ENCODE measurements around the gene MYO5C.

DNA sequence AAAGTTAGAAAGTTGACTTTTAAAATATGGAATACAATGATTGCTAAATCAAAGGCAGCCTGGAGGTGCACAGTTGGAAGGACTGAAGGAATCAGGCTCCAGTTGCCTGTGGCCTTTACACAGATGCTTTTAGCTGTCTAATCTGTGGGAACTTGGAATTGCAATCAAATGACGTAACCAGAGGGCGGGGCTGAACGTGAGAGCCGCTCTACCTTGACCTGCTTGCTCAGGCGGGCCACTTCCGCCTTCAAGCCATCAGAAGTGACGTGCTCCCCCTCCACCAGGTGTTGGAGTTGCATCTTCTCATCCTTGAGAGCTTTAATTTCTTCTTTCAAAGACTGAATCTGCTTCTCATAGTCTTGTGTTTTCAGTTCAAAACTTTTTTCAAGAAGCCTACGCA, 66.7 kb downstream of the MYO5C start:
- TF ChIP-seq, protein P1, sequence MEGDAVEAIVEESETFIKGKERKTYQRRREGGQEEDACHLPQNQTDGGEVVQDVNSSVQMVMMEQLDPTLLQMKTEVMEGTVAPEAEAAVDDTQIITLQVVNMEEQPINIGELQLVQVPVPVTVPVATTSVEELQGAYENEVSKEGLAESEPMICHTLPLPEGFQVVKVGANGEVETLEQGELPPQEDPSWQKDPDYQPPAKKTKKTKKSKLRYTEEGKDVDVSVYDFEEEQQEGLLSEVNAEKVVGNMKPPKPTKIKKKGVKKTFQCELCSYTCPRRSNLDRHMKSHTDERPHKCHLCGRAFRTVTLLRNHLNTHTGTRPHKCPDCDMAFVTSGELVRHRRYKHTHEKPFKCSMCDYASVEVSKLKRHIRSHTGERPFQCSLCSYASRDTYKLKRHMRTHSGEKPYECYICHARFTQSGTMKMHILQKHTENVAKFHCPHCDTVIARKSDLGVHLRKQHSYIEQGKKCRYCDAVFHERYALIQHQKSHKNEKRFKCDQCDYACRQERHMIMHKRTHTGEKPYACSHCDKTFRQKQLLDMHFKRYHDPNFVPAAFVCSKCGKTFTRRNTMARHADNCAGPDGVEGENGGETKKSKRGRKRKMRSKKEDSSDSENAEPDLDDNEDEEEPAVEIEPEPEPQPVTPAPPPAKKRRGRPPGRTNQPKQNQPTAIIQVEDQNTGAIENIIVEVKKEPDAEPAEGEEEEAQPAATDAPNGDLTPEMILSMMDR (IDR thresholded peaks at IDR 0.05) = no peak
- no peak for TF ChIP-seq POLR2A (IDR thresholded peaks at IDR 0.05)
